Upper lobe of right lung (tissue), 1 donor: Measurements from ENCODE around the gene MRPL9. TPM values are rescaled to one million over a fixed set of nuclear protein-coding genes. Genes with fewer than 3 reads are reported as not detected.
"Not testable (repeated sequence)": the region's sequence is repeated elsewhere in the genome, so short reads cannot be mapped to it uniquely, and the experiment has no call there.

Experiments used
- ATAC-seq: fragments of 200-7000 bp; cut with Tn5 transposase; one replicate; pipeline ENCODE4 v1.9.1; 2020; ENCODE audit warnings: mild to moderate bottlenecking, moderate library complexity
- DNase-seq: peaks from one replicate; pipeline ENCODE4 v3.0.0-alpha.2; 2020
- H3K27ac ChIP-seq: fragments of 200-600 bp; one replicate; pipeline ENCODE4 v1.8.0; 2022
- H3K27me3 ChIP-seq: fragments of 200-600 bp; one replicate; pipeline ENCODE4 v1.8.0; 2022; ENCODE audit warnings: mild to moderate bottlenecking
- H3K36me3 ChIP-seq: fragments of 200-600 bp; one replicate; pipeline ENCODE4 v1.8.0; 2022
- H3K4me1 ChIP-seq: fragments of 200-600 bp; one replicate; pipeline ENCODE4 v1.8.0; 2022
- H3K4me3 ChIP-seq: fragments of 200-600 bp; one replicate; pipeline ENCODE4 v1.8.0; 2022; ENCODE audit warnings: mild to moderate bottlenecking
- H3K9me3 ChIP-seq: fragments of 200-600 bp; one replicate; pipeline ENCODE4 v1.8.0; 2022
- intact Hi-C: fragments of 100-400 bp; cut with DNase I; formaldehyde crosslinking; loops from one replicate; pipeline ENCODE4 v1.11.0; 2022
- total RNA-seq: library from RNA; stranded (reverse); fragmentation: NEBNext Ultra II Directional; extraction: Animal tissue kit (Norgen Biotek cat#: 25700); gene quantifications from one replicate; pipeline ENCODE4 v1.2.1, GENCODE V29; 2021
- TF ChIP-seq, protein P1 (sequence below): fragments of 200-600 bp; IDR thresholded peaks from one replicate; pipeline ENCODE4 v1.8.0; 2022; ENCODE audit warnings: antibody characterized with exemption
- donor health status: DM: no; HTN: yes; CAD: no; lungs with severe emphysema.

Gene MRPL9
- total RNA-seq, 1 donor from 2014 or later: 54.6 TPM

DNA sequence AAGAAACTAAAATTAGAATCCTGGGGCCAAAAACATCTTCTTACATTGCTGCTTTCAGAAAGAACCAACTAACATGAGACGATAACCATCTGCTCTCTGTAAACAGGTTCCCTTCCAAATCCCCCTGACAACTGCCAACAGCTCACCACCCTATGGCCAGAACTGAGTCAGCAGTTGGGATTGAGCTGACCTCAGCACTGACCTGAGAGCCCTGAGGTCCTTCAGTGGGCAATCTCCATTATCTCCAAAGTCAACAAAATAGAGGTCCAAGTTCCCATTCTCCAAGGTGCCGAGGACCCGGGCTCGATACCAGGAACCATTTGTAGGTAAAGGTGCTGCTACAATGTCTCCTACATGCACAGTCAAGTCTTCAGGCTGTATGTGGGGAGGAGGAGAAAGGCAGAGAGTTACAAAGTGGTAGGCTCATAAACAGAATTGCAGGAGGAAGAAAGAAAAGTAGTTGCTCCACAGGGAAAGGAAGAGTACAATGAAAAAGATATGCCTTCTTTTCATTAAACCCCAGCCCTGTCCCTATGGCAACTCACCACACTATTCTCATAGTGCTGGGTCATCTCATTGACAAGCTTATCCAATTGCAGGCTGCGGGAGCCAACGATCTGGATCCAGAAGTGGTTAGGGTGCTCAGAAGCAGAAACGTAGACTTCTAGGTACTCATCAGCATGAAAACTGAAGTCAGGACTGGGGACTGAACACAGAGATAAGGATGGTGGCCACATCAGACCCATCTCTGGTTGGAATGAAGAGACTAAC lies 12.8 kb upstream of the MRPL9 start:
- ATAC-seq (no peak), DNase-seq (no peak)
- H3K27me3 ChIP-seq: no peaks in the 10 kb centered on the region
- H3K36me3 ChIP-seq: peaks cover 31% of the 10 kb centered on the region
- H3K4me3 ChIP-seq: no peak overlapping the region
- no peaks in the 10 kb centered on the region for H3K4me1 ChIP-seq
- TF ChIP-seq, protein P1, sequence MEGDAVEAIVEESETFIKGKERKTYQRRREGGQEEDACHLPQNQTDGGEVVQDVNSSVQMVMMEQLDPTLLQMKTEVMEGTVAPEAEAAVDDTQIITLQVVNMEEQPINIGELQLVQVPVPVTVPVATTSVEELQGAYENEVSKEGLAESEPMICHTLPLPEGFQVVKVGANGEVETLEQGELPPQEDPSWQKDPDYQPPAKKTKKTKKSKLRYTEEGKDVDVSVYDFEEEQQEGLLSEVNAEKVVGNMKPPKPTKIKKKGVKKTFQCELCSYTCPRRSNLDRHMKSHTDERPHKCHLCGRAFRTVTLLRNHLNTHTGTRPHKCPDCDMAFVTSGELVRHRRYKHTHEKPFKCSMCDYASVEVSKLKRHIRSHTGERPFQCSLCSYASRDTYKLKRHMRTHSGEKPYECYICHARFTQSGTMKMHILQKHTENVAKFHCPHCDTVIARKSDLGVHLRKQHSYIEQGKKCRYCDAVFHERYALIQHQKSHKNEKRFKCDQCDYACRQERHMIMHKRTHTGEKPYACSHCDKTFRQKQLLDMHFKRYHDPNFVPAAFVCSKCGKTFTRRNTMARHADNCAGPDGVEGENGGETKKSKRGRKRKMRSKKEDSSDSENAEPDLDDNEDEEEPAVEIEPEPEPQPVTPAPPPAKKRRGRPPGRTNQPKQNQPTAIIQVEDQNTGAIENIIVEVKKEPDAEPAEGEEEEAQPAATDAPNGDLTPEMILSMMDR: no peak
- no peak overlapping the region for H3K27ac ChIP-seq
- H3K9me3 ChIP-seq: no peaks in the 10 kb centered on the region
- intact Hi-C loops: no loop called here

DNA sequence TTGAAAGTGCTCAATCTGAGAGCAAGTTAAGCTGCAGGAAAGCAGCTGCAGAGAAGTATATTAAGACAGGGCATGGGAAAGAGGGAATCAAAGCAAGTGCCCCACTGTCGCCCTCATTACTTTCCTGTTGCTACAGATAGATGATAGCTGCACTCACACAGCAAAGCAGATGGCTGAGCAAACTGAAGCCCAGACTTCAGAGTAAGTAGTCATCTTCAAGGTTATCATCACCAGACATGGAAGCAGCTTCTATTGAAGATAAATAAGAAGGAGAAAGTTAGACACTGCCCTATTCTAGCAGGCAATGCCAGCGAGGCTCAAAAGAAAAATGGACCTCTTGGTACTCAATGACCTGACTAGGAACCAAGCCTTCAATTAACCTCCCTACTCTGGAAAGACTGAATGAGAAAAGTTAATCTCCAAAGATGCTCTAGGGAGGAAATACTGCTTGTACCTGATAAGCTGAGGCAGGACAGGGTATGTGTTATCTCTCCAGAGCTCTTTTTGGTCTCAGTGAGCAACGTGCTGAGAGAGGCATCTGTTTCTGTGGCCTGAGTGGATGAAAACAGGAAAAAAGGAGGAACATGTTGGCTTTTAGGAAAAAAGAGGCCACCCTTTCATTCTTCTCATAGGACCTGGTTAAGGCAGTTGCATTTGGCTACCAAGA lies 11.1 kb upstream of the MRPL9 start:
- TF ChIP-seq, protein P1: no peak
- H3K9me3 ChIP-seq: no peaks in the 10 kb centered on the region
- DNase-seq: no peak
- peaks cover 27% of the 10 kb centered on the region for H3K36me3 ChIP-seq
- H3K27ac ChIP-seq: no peak overlapping the region
- H3K4me1 ChIP-seq: no peaks in the 10 kb centered on the region
- no peak for ATAC-seq
- no peaks in the 10 kb centered on the region for H3K27me3 ChIP-seq
- H3K4me3 ChIP-seq: no peak overlapping the region
- intact Hi-C loops: no loop called here

DNA sequence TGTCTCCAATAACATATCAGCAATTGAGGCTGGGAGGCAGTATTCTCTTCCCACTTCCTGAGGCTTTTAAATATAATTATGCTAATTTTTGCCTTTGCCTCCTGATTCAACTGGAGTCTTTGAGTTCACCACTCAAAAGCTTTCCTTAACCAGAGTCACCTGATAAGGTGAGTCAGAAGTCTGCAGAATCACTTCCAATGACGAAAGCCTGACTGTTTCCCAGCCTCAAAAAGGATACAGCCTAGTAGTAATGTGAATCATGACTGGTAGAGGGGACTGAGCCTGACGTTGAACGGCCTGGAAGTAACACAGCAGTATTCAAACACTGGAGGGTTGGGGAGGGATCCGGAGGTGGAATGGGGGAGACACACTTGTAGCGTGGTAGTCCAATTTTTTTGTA lies 10.4 kb upstream of the MRPL9 start:
- no peaks in the 10 kb centered on the region for H3K9me3 ChIP-seq
- no peak overlapping the region for H3K27ac ChIP-seq
- no peaks in the 10 kb centered on the region for H3K4me1 ChIP-seq
- no peak for DNase-seq
- peak; percentile 29 for ATAC-seq
- H3K4me3 ChIP-seq: no peak overlapping the region
- intact Hi-C loops: no loop called here
- peaks cover 27% of the 10 kb centered on the region for H3K36me3 ChIP-seq
- no peaks in the 10 kb centered on the region for H3K27me3 ChIP-seq
- TF ChIP-seq, protein P1: no peak

DNA sequence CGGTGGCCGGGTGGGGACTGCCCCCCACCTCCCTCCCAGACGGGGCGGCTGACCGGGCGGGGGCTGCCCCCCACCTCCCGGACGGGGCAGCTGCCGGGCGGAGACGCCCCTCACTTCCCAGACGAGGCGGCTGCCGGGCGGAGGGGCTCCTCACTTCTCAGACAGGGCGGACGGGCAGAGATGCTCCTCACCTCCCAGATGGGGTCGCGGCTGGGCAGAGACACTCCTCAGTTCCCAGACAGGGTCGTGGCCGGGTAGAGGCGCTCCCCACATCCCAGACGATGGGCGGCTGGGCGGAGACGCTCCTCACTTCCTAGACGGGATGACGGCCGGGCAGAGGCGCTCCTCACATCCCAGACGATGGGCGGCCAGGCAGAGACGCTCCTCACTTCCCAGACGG lies 6.0 kb upstream of the MRPL9 start:
- H3K36me3 ChIP-seq, H3K4me3 ChIP-seq, intact Hi-C loops, H3K9me3 ChIP-seq, H3K27ac ChIP-seq, ATAC-seq, H3K4me1 ChIP-seq, H3K27me3 ChIP-seq: not testable (repeated sequence)
- DNase-seq: peak; percentile 64

DNA sequence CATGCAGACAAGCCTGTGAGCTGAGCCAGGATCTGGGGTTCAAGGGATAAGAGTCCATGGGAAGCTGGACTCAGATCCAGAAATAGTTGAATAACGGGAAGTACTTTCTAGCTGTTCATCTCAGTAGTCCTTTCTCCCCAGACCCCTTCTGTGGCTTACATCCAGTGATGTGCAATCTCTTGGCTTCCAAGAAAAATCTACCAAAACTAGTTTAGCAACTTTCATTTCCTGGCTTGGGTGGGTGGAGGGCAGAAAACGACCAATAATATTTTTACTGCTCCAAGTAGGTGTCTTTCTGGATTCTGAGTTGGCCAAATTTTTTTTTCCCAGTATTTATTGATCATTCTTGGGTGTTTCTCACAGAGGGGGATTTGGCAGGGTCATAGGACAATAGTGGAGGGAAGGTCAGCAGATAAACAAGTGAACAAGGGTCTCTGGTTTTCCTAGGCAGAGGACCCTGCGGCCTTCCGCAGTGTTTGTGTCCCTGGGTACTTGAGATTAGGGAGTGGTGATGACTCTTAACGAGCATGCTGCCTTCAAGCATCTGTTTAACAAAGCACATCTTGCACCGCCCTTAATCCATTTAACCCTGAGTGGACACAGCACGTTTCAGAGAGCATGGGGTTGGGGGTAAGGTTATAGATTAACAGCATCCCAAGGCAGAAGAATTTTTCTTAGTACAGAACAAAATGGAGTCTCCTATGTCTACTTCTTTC lies 5.2 kb upstream of the MRPL9 start:
- H3K4me3 ChIP-seq, H3K9me3 ChIP-seq, DNase-seq, intact Hi-C loops, H3K4me1 ChIP-seq, H3K27me3 ChIP-seq, H3K36me3 ChIP-seq: not testable (repeated sequence)
- peak overlapping the region; percentile 70 for H3K27ac ChIP-seq
- peak; percentile 49 for ATAC-seq

DNA sequence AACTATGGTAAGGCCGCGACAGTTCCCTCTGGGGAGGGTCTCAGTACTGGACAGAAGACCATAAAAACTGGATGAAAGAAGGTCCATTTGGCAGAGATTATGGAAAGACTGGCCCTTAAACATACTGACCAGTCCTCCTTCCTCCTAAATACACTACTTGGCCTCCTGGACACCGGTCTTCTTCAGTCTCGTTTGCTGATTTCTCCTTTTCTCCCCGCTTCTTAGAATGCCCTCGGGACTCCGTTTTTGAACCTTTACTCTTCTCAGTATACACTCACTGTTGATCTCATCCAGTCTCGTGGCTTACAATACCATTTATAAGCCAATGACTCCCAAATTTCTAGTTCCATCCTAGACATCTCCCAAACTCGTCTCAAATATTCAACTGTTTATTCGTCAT lies 694 bp upstream of the MRPL9 start:
- Histone ChIP-seq H3K4me3 (peak overlapping the region; percentile 67), H3K9me3 (no peaks in the 10 kb centered on the region), H3K36me3 (peaks cover 30% of the 10 kb centered on the region), H3K27me3 (no peaks in the 10 kb centered on the region), H3K27ac (peak overlapping the region; percentile 91), H3K4me1 (peaks cover 11% of the 10 kb centered on the region)
- TF ChIP-seq, protein P1: no peak
- intact Hi-C loops: no loop called here
- no peak for ATAC-seq
- no peak for DNase-seq
